Prostate gland (tissue), 2 donors: ENCODE results near the gene PCNT.

ENCODE experiments used
- POLR2A ChIP-seq: fragments of 450-650 bp; IDR thresholded peaks from one replicate; pipeline ENCODE4 v1.6.1; 2016; ENCODE audit warnings: antibody characterized with exemption, mild to moderate bottlenecking
- POLR2AphosphoS5 ChIP-seq: sonication (generic); formaldehyde crosslinking; IDR thresholded peaks from one replicate; pipeline ENCODE4 v1.6.1; 2017; ENCODE audit warnings: antibody characterized with exemption
- TF ChIP-seq, protein P1 (sequence below), 4 experiments: fragments of 200-600 bp in 2 of 4; fragments of 450-650 bp in 2 of 4; sonication (generic) in 2 of 4; IDR thresholded peaks; 1 replicate in 3 of 4; 2 replicates in 1 of 4; pipeline ENCODE4 v1.5.1; 2016 to 2019; ENCODE audit warnings: antibody characterized with exemption in 4 of 4, mild to moderate bottlenecking in 2 of 4, moderate library complexity in 2 of 4

GRCh38 chr21:46284077-46284644, 39.8 kb upstream of the PCNT start:
- TF ChIP-seq, protein P1, sequence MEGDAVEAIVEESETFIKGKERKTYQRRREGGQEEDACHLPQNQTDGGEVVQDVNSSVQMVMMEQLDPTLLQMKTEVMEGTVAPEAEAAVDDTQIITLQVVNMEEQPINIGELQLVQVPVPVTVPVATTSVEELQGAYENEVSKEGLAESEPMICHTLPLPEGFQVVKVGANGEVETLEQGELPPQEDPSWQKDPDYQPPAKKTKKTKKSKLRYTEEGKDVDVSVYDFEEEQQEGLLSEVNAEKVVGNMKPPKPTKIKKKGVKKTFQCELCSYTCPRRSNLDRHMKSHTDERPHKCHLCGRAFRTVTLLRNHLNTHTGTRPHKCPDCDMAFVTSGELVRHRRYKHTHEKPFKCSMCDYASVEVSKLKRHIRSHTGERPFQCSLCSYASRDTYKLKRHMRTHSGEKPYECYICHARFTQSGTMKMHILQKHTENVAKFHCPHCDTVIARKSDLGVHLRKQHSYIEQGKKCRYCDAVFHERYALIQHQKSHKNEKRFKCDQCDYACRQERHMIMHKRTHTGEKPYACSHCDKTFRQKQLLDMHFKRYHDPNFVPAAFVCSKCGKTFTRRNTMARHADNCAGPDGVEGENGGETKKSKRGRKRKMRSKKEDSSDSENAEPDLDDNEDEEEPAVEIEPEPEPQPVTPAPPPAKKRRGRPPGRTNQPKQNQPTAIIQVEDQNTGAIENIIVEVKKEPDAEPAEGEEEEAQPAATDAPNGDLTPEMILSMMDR (IDR thresholded peaks at IDR 0.05), result no peak
- TF ChIP-seq POLR2A (no peak), POLR2AphosphoS5 (peak; percentile 38)
